Measurements from ENCODE around the gene LRRC37B.
"Not testable (repeated sequence)": the region's sequence is repeated elsewhere in the genome, so short reads cannot be mapped to it uniquely, and the experiment has no call there.

LRRC37B gene

DNA sequence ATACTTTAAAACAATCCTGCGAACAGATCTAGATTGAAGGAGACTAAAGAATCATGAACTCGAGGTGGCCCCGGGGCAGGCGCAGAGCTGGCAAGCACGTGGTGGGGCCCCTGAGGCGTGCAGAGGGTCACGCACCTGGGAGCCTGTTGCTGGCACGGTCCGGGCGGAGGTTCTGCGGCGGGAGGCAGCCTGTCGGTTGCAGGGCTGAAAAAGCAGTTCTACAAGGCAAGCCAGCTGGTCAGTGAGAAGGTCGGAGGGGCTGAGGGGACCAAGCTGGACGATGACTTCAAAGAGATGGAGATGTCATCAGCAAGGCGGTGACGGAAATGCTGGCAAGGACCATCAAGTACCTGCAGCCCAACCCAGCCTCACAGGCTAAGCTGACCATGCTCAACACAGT lies 33.1 kb downstream of the LRRC37B start:
- not testable (repeated sequence) for H3K27ac ChIP-seq (ENCODE audit: low read depth, low read length); H3K9me3 ChIP-seq (ENCODE audit: control insufficient read depth in 5 of 5, low read length in 5 of 5); H3K27me3 ChIP-seq (ENCODE audit: control insufficient read depth in 5 of 5, insufficient read depth in 4 of 5, low read length in 5 of 5); H3K4me3 ChIP-seq (ENCODE audit: low read depth in 1 of 5, low read length in 5 of 5); H3K9ac ChIP-seq (ENCODE audit: low read length in 5 of 5); H3K4me1 ChIP-seq (ENCODE audit: control insufficient read depth in 5 of 5, insufficient read depth in 5 of 5, low read length in 5 of 5)
- H3K36me3 ChIP-seq (ENCODE audit: control insufficient read depth in 5 of 5, insufficient read depth in 5 of 5, low read length in 5 of 5), result peaks cover under 1 to 40% (median 30%) of the 10 kb centered on the region in 5 donors

DNA sequence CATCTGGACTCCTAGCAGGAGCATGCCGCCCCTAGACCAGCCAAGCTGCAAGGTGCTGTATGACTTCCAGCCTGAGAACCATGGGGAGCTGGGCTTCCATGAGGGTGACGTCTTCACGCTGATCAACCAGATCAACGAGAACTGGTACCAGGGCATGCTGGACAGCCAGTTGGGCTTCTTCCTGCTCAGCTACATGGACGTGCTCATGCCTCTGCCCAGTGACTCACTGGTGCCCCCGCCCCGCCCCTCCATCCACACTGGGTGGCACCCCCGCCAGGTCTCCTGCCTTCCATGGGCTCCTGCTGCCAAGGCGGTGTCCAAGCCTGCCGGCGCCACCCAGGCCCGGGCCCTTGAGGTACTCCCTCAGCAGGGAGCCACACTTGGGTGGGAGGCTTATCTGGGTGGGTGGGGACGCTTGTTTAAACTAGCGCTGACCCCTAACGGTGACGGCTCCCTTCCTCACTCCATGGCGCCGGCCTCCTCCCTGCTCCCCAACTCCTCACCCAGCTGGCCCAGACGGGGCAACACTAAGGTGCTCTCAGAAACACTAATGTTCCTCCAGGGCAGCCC lies 34.2 kb downstream of the LRRC37B start:
- H3K36me3 ChIP-seq (ENCODE audit: control insufficient read depth in 5 of 5, insufficient read depth in 5 of 5, low read length in 5 of 5), result peaks cover 0 to 32% (median 20%) of the 10 kb centered on the region in 5 donors
- not testable (repeated sequence) for H3K4me3 ChIP-seq (ENCODE audit: low read depth in 1 of 5, low read length in 5 of 5); H3K4me1 ChIP-seq (ENCODE audit: control insufficient read depth in 5 of 5, insufficient read depth in 5 of 5, low read length in 5 of 5); H3K27ac ChIP-seq (ENCODE audit: low read depth, low read length); H3K9me3 ChIP-seq (ENCODE audit: control insufficient read depth in 5 of 5, low read length in 5 of 5); H3K27me3 ChIP-seq (ENCODE audit: control insufficient read depth in 5 of 5, insufficient read depth in 4 of 5, low read length in 5 of 5); H3K9ac ChIP-seq (ENCODE audit: low read length in 5 of 5)

DNA sequence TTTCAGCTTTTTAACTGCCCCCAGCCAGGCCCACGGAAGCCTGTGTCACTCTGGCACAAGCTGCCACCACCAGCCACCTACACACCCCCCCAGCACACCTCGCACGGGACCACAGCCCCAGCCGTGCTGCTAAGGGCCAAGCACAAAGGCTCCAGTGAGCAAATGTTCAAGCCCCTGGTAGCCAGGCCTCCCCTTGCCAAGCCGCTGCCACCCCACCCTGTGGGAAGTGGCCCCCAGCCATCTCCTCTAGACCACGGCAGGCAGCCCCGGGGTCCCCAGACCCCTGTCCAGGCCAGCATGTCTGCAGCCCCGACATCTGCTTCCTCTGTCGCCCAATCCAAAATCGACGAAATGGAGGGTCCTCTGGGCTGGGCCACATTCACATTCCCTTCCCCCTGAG lies 35.1 kb downstream of the LRRC37B start:
- not testable (repeated sequence) for H3K9ac ChIP-seq (ENCODE audit: low read length in 5 of 5); H3K27me3 ChIP-seq (ENCODE audit: control insufficient read depth in 5 of 5, insufficient read depth in 4 of 5, low read length in 5 of 5); H3K9me3 ChIP-seq (ENCODE audit: control insufficient read depth in 5 of 5, low read length in 5 of 5); H3K4me3 ChIP-seq (ENCODE audit: low read depth in 1 of 5, low read length in 5 of 5); H3K4me1 ChIP-seq (ENCODE audit: control insufficient read depth in 5 of 5, insufficient read depth in 5 of 5, low read length in 5 of 5); H3K27ac ChIP-seq (ENCODE audit: low read depth, low read length)
- H3K36me3 ChIP-seq (ENCODE audit: control insufficient read depth in 5 of 5, insufficient read depth in 5 of 5, low read length in 5 of 5), result peaks cover 0 to 25% (median 15%) of the 10 kb centered on the region in 5 donors

DNA sequence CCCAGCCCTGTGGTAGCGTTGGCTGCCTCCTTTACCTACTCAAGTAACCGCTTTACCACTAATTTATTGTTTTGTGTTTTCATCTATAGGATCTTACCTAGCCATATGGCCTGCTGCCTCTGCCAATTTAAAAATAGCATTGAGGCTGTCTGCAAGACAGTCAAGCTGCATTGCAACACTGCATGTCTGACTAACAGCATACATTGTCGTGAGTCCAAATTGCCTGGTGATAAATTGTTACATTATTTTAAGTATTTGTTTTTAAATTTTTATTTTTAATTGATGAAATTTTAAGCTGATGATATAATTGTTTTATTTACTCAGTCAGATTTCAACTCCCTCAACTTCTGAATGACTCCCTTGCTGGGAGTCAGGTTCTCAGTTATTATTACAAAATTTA lies 38.4 kb downstream of the LRRC37B start:
- H3K27ac ChIP-seq (ENCODE audit: low read depth, low read length); H3K9me3 ChIP-seq (ENCODE audit: control insufficient read depth in 5 of 5, low read length in 5 of 5); H3K9ac ChIP-seq (ENCODE audit: low read length in 5 of 5); H3K4me3 ChIP-seq (ENCODE audit: low read depth in 1 of 5, low read length in 5 of 5); H3K27me3 ChIP-seq (ENCODE audit: control insufficient read depth in 5 of 5, insufficient read depth in 4 of 5, low read length in 5 of 5); H3K4me1 ChIP-seq (ENCODE audit: control insufficient read depth in 5 of 5, insufficient read depth in 5 of 5, low read length in 5 of 5): not testable (repeated sequence)
- H3K36me3 ChIP-seq (ENCODE audit: control insufficient read depth in 5 of 5, insufficient read depth in 5 of 5, low read length in 5 of 5), result peaks cover 0 to 16% (median 8%) of the 10 kb centered on the region in 5 donors

DNA sequence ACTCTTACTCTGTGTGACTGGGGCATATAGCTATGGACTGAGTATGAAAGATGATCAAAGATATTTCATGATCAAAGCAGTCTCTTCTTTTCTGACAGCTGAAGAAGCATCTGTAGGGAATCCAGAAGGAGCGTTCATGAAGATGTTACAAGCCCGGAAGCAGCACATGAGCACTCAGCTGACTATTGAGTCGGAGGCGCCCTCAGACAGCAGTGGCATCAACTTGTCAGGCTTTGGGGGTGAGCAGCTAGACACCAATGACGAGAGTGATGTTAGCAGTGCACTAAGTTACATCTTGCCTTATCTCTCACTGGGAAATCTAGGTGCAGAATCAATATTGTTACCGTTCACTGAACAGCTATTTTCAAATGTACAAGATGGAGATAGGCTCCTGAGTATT lies 40.5 kb downstream of the LRRC37B start:
- not testable (repeated sequence) for H3K4me3 ChIP-seq (ENCODE audit: low read depth in 1 of 5, low read length in 5 of 5); H3K27ac ChIP-seq (ENCODE audit: low read depth, low read length); H3K36me3 ChIP-seq (ENCODE audit: control insufficient read depth in 5 of 5, insufficient read depth in 5 of 5, low read length in 5 of 5); H3K27me3 ChIP-seq (ENCODE audit: control insufficient read depth in 5 of 5, insufficient read depth in 4 of 5, low read length in 5 of 5); H3K9me3 ChIP-seq (ENCODE audit: control insufficient read depth in 5 of 5, low read length in 5 of 5); H3K4me1 ChIP-seq (ENCODE audit: control insufficient read depth in 5 of 5, insufficient read depth in 5 of 5, low read length in 5 of 5); H3K9ac ChIP-seq (ENCODE audit: low read length in 5 of 5)

DNA sequence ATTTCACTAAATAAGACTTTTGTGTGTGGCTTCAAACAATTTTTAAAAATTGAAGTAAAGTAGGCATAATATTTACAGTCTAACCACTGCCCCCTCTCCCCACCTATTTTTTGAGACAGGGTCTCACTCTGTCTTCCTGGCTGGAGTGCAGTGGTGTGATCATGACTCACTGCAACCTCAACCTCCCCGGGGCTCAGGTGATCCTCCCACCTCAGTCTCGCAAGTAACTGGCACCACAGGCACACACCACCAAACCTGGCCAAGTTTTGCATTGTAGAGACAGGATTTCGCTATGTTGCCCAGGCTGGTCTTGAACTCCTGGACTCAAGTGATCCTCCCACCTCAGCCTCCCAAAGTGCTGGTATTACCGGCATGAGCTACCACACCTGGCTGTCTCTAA lies 47.8 kb downstream of the LRRC37B start:
- not testable (repeated sequence) for H3K36me3 ChIP-seq (ENCODE audit: control insufficient read depth in 5 of 5, insufficient read depth in 5 of 5, low read length in 5 of 5); H3K9me3 ChIP-seq (ENCODE audit: control insufficient read depth in 5 of 5, low read length in 5 of 5); H3K4me1 ChIP-seq (ENCODE audit: control insufficient read depth in 5 of 5, insufficient read depth in 5 of 5, low read length in 5 of 5)

DNA sequence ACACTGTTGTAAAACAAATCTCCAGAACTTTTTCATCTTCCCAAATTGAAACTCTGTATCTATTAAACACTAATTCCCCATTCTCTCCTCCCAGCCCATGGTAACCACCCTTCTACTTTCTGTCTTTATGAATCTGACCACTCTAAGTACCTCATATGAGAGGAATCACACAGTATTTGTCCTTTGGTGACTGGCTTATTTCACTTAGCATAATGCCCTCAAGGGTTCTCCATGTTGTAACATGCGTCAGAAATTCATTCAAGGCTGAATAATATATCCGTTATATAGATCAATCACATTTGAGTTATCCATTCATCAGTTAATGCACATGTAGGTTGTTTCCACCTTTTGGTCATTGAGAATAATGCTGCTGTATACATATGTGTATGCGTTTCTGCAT lies 48.2 kb downstream of the LRRC37B start:
- H3K36me3 ChIP-seq (ENCODE audit: control insufficient read depth in 5 of 5, insufficient read depth in 5 of 5, low read length in 5 of 5); H3K27me3 ChIP-seq (ENCODE audit: control insufficient read depth in 5 of 5, insufficient read depth in 4 of 5, low read length in 5 of 5); H3K4me3 ChIP-seq (ENCODE audit: low read depth in 1 of 5, low read length in 5 of 5); H3K9me3 ChIP-seq (ENCODE audit: control insufficient read depth in 5 of 5, low read length in 5 of 5); H3K4me1 ChIP-seq (ENCODE audit: control insufficient read depth in 5 of 5, insufficient read depth in 5 of 5, low read length in 5 of 5); H3K9ac ChIP-seq (ENCODE audit: low read length in 5 of 5); H3K27ac ChIP-seq (ENCODE audit: low read depth, low read length): not testable (repeated sequence)

More for the DNA sequence above, 47.8 kb downstream of the LRRC37B start:
- not testable (repeated sequence) for H3K9ac ChIP-seq (ENCODE audit: low read length in 5 of 5); H3K4me3 ChIP-seq (ENCODE audit: low read depth in 1 of 5, low read length in 5 of 5); H3K27me3 ChIP-seq (ENCODE audit: control insufficient read depth in 5 of 5, insufficient read depth in 4 of 5, low read length in 5 of 5); H3K27ac ChIP-seq (ENCODE audit: low read depth, low read length)

DNA sequence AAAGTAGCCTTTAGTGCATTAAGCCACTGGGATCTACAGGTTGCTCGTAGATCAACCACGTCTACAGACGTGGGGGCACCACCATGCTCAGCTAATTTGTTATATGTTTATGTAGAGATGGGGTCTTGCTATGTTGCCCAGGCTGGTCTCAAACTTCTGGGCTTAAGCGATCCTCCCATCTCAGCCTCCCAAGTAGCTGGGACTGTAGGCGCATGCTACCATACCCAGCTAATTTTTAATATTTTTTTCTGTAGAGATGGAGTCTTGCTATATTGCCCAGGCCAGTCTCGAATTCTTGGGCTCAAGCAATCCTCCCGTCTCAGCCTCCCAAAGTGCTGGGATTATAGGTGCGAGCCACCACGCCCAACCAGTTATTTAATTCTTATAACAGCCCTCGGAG lies 49.3 kb downstream of the LRRC37B start:
- H3K9ac ChIP-seq (ENCODE audit: low read length in 5 of 5); H3K27me3 ChIP-seq (ENCODE audit: control insufficient read depth in 5 of 5, insufficient read depth in 4 of 5, low read length in 5 of 5); H3K36me3 ChIP-seq (ENCODE audit: control insufficient read depth in 5 of 5, insufficient read depth in 5 of 5, low read length in 5 of 5); H3K4me1 ChIP-seq (ENCODE audit: control insufficient read depth in 5 of 5, insufficient read depth in 5 of 5, low read length in 5 of 5); H3K27ac ChIP-seq (ENCODE audit: low read depth, low read length); H3K4me3 ChIP-seq (ENCODE audit: low read depth in 1 of 5, low read length in 5 of 5); H3K9me3 ChIP-seq (ENCODE audit: control insufficient read depth in 5 of 5, low read length in 5 of 5): not testable (repeated sequence)

DNA sequence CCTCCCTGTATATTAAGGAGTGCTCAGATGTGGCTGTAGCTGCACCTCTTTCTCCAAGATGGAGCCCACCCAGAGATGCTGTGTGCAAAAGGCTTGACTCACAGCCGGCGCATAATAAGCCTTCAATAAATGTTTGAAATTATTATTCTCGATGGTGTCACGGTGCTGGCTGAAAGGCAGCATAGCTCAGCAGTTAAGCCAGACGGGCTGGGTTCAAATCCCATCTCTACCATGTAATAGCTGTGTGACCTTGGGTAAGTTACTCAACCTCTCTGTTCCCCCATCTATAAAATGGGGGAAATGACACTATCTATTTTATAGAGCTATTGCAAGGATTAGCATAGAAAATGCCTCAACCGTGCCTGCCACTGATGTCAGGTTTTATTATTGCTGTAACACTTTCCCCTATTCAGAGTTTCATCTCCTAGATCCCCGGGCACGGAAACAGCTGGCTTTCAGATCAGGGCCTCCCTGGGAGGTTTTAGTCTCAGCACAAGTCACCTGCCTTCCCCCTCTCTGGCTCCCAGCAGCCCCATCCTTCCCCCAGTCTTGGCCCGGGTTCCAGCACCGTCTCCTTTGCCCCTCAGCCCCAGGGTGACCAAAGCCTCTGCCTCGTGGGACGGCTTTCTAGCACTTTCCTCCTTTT lies 50.4 kb downstream of the LRRC37B start:
- H3K27me3 ChIP-seq (ENCODE audit: control insufficient read depth in 5 of 5, insufficient read depth in 4 of 5, low read length in 5 of 5); H3K36me3 ChIP-seq (ENCODE audit: control insufficient read depth in 5 of 5, insufficient read depth in 5 of 5, low read length in 5 of 5); H3K4me1 ChIP-seq (ENCODE audit: control insufficient read depth in 5 of 5, insufficient read depth in 5 of 5, low read length in 5 of 5); H3K4me3 ChIP-seq (ENCODE audit: low read depth in 1 of 5, low read length in 5 of 5); H3K9ac ChIP-seq (ENCODE audit: low read length in 5 of 5); H3K9me3 ChIP-seq (ENCODE audit: control insufficient read depth in 5 of 5, low read length in 5 of 5); H3K27ac ChIP-seq (ENCODE audit: low read depth, low read length): not testable (repeated sequence)

DNA sequence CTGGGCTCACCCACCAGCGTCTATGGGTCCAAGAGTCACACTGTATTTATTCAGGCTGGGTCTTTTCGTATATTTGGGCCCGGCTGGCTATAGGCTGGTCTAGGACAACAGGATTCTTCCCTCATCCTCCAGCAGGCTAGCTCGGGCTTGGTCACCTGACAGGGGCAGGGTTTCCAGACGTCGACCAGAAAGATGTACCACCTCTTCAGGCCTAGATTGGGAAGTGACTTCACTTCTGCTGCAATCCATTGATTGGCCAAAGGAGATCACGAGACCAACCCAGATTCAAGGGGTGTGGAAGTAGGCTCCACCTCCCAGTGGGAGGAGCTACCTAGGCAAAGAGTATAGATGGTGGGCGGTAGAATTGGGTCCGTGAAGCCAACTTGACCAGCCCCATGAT lies 53.5 kb downstream of the LRRC37B start:
- not testable (repeated sequence) for H3K36me3 ChIP-seq (ENCODE audit: control insufficient read depth in 5 of 5, insufficient read depth in 5 of 5, low read length in 5 of 5); H3K9ac ChIP-seq (ENCODE audit: low read length in 5 of 5); H3K4me1 ChIP-seq (ENCODE audit: control insufficient read depth in 5 of 5, insufficient read depth in 5 of 5, low read length in 5 of 5); H3K9me3 ChIP-seq (ENCODE audit: control insufficient read depth in 5 of 5, low read length in 5 of 5); H3K27me3 ChIP-seq (ENCODE audit: control insufficient read depth in 5 of 5, insufficient read depth in 4 of 5, low read length in 5 of 5); H3K27ac ChIP-seq (ENCODE audit: low read depth, low read length); H3K4me3 ChIP-seq (ENCODE audit: low read depth in 1 of 5, low read length in 5 of 5)

DNA sequence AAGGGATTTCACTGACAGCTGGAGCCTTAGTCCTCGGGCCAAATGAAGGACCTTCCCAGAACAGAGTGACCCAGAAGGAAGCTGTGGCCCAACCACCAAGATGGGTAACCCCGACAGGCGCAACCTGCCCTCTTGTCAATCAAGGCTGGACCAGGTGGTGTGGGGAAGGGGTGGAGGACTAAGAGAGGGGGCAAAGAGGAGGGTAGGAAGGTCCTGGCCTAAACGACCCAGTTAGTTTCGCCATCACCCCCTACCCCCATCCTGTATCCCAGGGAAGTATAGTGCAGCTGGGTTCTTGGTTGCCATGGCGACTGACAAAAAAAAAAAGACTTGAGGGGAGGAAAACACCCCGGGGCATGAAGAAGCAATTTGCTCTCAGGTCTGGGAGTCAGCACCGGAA lies 54.7 kb downstream of the LRRC37B start:
- H3K4me1 ChIP-seq (ENCODE audit: control insufficient read depth in 5 of 5, insufficient read depth in 5 of 5, low read length in 5 of 5); H3K9ac ChIP-seq (ENCODE audit: low read length in 5 of 5); H3K36me3 ChIP-seq (ENCODE audit: control insufficient read depth in 5 of 5, insufficient read depth in 5 of 5, low read length in 5 of 5); H3K27ac ChIP-seq (ENCODE audit: low read depth, low read length); H3K9me3 ChIP-seq (ENCODE audit: control insufficient read depth in 5 of 5, low read length in 5 of 5); H3K4me3 ChIP-seq (ENCODE audit: low read depth in 1 of 5, low read length in 5 of 5); H3K27me3 ChIP-seq (ENCODE audit: control insufficient read depth in 5 of 5, insufficient read depth in 4 of 5, low read length in 5 of 5): not testable (repeated sequence)
